ENCODE data around the gene STK4.

- no peak for TF ChIP-seq ZNF274 (IDR thresholded peaks at IDR 0.05; ENCODE audit: low read depth, low read length)
- no peak for TF ChIP-seq YY1 (IDR thresholded peaks at IDR 0.05; ENCODE audit: insufficient read depth, insufficient read length)
- no peak for TF ChIP-seq SUZ12 (IDR thresholded peaks at IDR 0.05; ENCODE audit: extremely low read depth, insufficient read depth, insufficient read length)
Measured at GRCh38 chr20:45072066-45072465, 105.8 kb downstream of the STK4 start.

Data from NT2/D1 (cell line).